HG03196 (cell line): ENCODE data around the gene CNIH3.
A peak's percentile ranks its signal among the peaks of the same experiment; 100 is the strongest.

Source experiments
- ATAC-seq: cut with Tn5 transposase; IDR thresholded peaks from one replicate; pipeline ENCODE4 v1.9.1; 2021; ENCODE audit not compliant: unreplicated experiment

The CNIH3 gene

GRCh38 chr1:224640587-224640986 lies 24.5 kb downstream of the CNIH3 start:
- no peak for ATAC-seq

GRCh38 chr1:224641030-224641429 lies 24.9 kb downstream of the CNIH3 start:
- no peak for ATAC-seq

GRCh38 chr1:224643653-224644052 lies 27.5 kb downstream of the CNIH3 start:
- ATAC-seq = no peak

GRCh38 chr1:224644553-224645154 lies 28.5 kb downstream of the CNIH3 start:
- ATAC-seq = peak; percentile 63

GRCh38 chr1:224647449-224647848 lies 31.3 kb downstream of the CNIH3 start:
- ATAC-seq = no peak

- ATAC-seq = no peak
These were observed 34.2 kb downstream of the CNIH3 start for GRCh38 chr1:224650290-224650689.

- ATAC-seq = no peak
These were observed 35.1 kb downstream of the CNIH3 start for GRCh38 chr1:224651188-224651587.

GRCh38 chr1:224656392-224656791 lies 40.3 kb downstream of the CNIH3 start:
- ATAC-seq = no peak

GRCh38 chr1:224660074-224660473 lies 44.0 kb downstream of the CNIH3 start:
- ATAC-seq = no peak

- no peak for ATAC-seq
These were observed 46.8 kb downstream of the CNIH3 start for GRCh38 chr1:224662870-224663269.

GRCh38 chr1:224665016-224665415 lies 48.9 kb downstream of the CNIH3 start:
- no peak for ATAC-seq

GRCh38 chr1:224666078-224666477 lies 50.0 kb downstream of the CNIH3 start:
- ATAC-seq = no peak

GRCh38 chr1:224666913-224667312 lies 50.8 kb downstream of the CNIH3 start:
- no peak for ATAC-seq

GRCh38 chr1:224668984-224669383 lies 52.9 kb downstream of the CNIH3 start:
- ATAC-seq = no peak

GRCh38 chr1:224669403-224669802 lies 53.3 kb downstream of the CNIH3 start:
- no peak for ATAC-seq

GRCh38 chr1:224670506-224670905 lies 54.4 kb downstream of the CNIH3 start:
- no peak for ATAC-seq

- no peak for ATAC-seq
These were observed 55.0 kb downstream of the CNIH3 start for GRCh38 chr1:224671076-224671475.

GRCh38 chr1:224673141-224673540 lies 57.0 kb downstream of the CNIH3 start:
- no peak for ATAC-seq

GRCh38 chr1:224675590-224675989 lies 59.5 kb downstream of the CNIH3 start:
- ATAC-seq = no peak

GRCh38 chr1:224676551-224676950 lies 60.4 kb downstream of the CNIH3 start:
- ATAC-seq = no peak

GRCh38 chr1:224678168-224678567 lies 62.1 kb downstream of the CNIH3 start:
- ATAC-seq = no peak

- ATAC-seq = no peak
These were observed 63.5 kb downstream of the CNIH3 start for GRCh38 chr1:224679606-224680005.

GRCh38 chr1:224681816-224682215 lies 65.7 kb downstream of the CNIH3 start:
- no peak for ATAC-seq
